Aorta (tissue), 5 donors: ENCODE data around the gene ARAP1. TPM values are rescaled to one million over a fixed set of nuclear protein-coding genes. Genes with fewer than 3 reads are reported as not detected.

Experiments used
- ATAC-seq: fragments of 200-7000 bp; cut with Tn5 transposase; one replicate; pipeline ENCODE4 v1.9.1; 2022; ENCODE audit warnings: moderate library complexity; ENCODE audit not compliant: low FRiP score
- DNase-seq, 2 donors: peaks; one replicate each; pipeline ENCODE4 v3.0.0-alpha.2; 2020
- H3K27ac ChIP-seq, 2 donors: one replicate each; pipeline ENCODE4 v1.5.1; 2013; ENCODE audit warnings: low read length in 2 of 2, mild to moderate bottlenecking in 2 of 2, moderate library complexity in 2 of 2, control low read depth in 1 of 2, inconsistent platforms in 1 of 2, low read depth in 1 of 2
- H3K27me3 ChIP-seq, 2 donors: one replicate each; pipeline ENCODE4 v1.6.1; 2013; ENCODE audit warnings: control low read depth in 1 of 2, low read length in 1 of 2, mild to moderate bottlenecking in 1 of 2, moderate library complexity in 1 of 2; ENCODE audit not compliant: insufficient read depth in 2 of 2, control insufficient read depth in 1 of 2
- H3K36me3 ChIP-seq, 2 donors: one replicate each; pipeline ENCODE4 v1.6.1; 2013; ENCODE audit warnings: control low read depth in 1 of 2, low read length in 1 of 2, mild to moderate bottlenecking in 1 of 2; ENCODE audit not compliant: insufficient read depth in 2 of 2, control insufficient read depth in 1 of 2
- H3K4me1 ChIP-seq, 2 donors: one replicate each; pipeline ENCODE4 v1.6.1; 2013; ENCODE audit warnings: low read length in 2 of 2, control low read depth in 1 of 2, mild to moderate bottlenecking in 1 of 2, moderate library complexity in 1 of 2; ENCODE audit not compliant: insufficient read depth in 2 of 2, control insufficient read depth in 1 of 2
- H3K4me3 ChIP-seq, 2 donors: one replicate each; pipeline ENCODE4 v1.5.1; 2013; ENCODE audit warnings: low read length in 2 of 2, control low read depth in 1 of 2, mild to moderate bottlenecking in 1 of 2
- H3K9me3 ChIP-seq: one replicate; pipeline ENCODE4 v1.6.1; 2013; ENCODE audit warnings: mild to moderate bottlenecking, low read length; ENCODE audit not compliant: control insufficient read depth
- WGBS, 2 donors: extraction: QIAGEN DNeasy Blood & Tissue Kit; methylation state at CpG; one replicate each; pipeline ENCODE4 v1.1.7; 2013; 5-methylcytosine and 5-hydroxymethylcytosine counted together
- intact Hi-C, 2 donors: fragments of 100-400 bp; cut with DNase I; formaldehyde crosslinking; loops; one replicate each; pipeline versions ENCODE4 v1.14.2 to v1.15.0; 2022
- polyA plus RNA-seq, 2 donors: library from polyadenylated mRNA; stranded (reverse); fragments of 200-250 nt; gene quantifications; one replicate each; pipeline ENCODE4 v1.2.3, GENCODE V29; 2013
- total RNA-seq, 2 donors: library from RNA; stranded (reverse); fragmentation: NEBNext Ultra II Directional; extraction: Animal tissue kit (Norgen Biotek cat#: 25700); gene quantifications; one replicate each; pipeline ENCODE4 v1.2.1, GENCODE V29; 2021
- donor health status: healthy with polysubstance abuse.
- donor health status: Bipolar disorder and iron deficiency.
- donor health status: DM: no; HTN: no; CAD: no.
- donor health status: DM: no; HTN: no; CAD: no.
- donor health status: DM: yes; HTN: yes; CAD: no.

ARAP1 gene
- total and polyA plus RNA-seq, 4 donors: 30.8 to 166 (median 66.4) TPM

GRCh38 chr11:72742513-72743320 lies 9.5 kb downstream of the ARAP1 start:
- no peak for ATAC-seq
- H3K27ac ChIP-seq: no peak overlapping the region

GRCh38 chr11:72741849-72742512 lies 10.2 kb downstream of the ARAP1 start:
- Histone ChIP-seq H3K36me3 (no peaks in the 10 kb centered on the region), H3K27me3 (no peaks in the 10 kb centered on the region), H3K4me3 (no peak overlapping the region), H3K4me1 (peaks cover 0 to 2% of the 10 kb centered on the region in 2 donors), H3K27ac (no peak overlapping the region), H3K9me3 (no peaks in the 10 kb centered on the region)
- DNase-seq (no peak), ATAC-seq (no peak)
- 74 to 76% methylated on average over 7 of the region's 7 CpGs for WGBS, 2 donors
- intact Hi-C loops: no loop called here

More at GRCh38 chr11:72742513-72743320, 9.5 kb downstream of the ARAP1 start:
- peaks cover 0 to 2% of the 10 kb centered on the region in 2 donors for H3K4me1 ChIP-seq
- no peaks in the 10 kb centered on the region for H3K9me3 ChIP-seq
- no peaks in the 10 kb centered on the region for H3K27me3 ChIP-seq
- 55 to 59% methylated on average over 7 of the region's 7 CpGs for WGBS, 2 donors
- H3K4me3 ChIP-seq: no peak overlapping the region
- intact Hi-C loops: no loop called here
- DNase-seq: no peak
- no peaks in the 10 kb centered on the region for H3K36me3 ChIP-seq

DNA sequence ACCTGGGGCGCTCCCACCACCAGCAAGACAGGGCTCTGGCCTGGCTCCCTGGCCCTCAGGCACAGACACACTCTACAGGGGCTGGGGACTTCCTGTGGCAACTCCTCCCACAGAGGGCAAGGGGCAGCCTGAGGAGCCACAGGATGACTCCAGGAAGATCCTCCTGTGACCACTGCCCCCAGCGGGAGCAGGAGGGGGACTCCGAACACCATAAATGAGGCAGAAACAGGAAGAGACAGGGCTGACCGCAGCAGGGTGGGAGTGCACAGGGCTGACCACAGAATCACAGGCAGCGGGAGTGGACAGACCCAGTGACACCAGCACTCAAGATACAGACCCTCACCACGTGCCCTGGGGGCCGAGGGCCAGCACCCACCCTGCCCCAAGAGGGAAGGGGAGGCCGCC lies 10.8 kb downstream of the ARAP1 start:
- DNase-seq (peak in 1 of 2 donors; percentile 85), ATAC-seq (no peak)
- no peak overlapping the region for H3K4me3 ChIP-seq
- H3K9me3 ChIP-seq: no peaks in the 10 kb centered on the region
- no peaks in the 10 kb centered on the region for H3K36me3 ChIP-seq
- no peak overlapping the region for H3K27ac ChIP-seq
- intact Hi-C loops: no loop called here
- H3K27me3 ChIP-seq: no peaks in the 10 kb centered on the region
- H3K4me1 ChIP-seq: peaks cover 0 to 2% of the 10 kb centered on the region in 2 donors
- 84 to 92% methylated on average over 6 to 8 of the region's 8 CpGs for WGBS, 2 donors

DNA sequence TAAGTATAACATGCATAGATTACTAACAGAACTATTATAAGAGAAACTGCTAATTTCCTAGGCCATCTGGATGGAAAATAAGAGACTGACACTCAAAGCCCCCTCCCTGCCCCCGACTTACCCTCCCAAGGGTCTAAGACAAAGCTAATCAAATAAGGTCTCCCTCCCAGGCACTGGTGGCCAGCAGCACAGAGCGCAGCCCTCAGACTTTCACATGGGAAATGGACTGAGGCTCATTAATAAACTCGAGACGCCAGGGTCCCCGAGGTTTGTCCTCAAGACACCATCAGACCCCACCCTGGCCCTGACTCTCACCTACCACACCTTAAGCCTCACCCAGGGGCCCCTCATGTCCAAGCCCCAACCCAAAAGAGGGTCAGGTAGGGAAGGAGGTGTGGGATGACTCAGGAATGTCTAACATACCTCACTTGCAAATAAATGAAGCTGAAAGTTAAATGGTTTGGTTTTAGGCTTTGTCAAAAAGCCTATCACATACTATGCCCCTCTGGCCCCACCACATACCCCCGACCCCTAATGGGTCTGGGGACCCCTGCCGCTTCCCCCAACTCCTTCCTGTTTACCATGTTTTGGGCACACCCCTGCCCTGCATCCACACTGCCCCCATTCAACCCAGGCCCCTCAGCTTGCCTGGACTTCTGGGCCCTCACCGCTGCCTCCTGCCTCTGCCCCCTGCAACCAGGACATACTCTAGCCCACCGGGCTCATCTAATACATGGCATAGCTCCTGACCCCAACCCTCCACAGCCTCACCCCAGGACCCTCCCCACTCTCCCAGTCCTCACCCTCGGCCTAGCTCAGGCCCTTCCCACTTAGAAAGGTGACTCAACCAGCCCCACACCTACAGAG lies 11.4 kb downstream of the ARAP1 start:
- ATAC-seq (no peak), DNase-seq (no peak)
- intact Hi-C loops: no loop called here
- Histone ChIP-seq H3K36me3 (no peaks in the 10 kb centered on the region), H3K4me1 (peaks cover 0 to 2% of the 10 kb centered on the region in 2 donors), H3K9me3 (no peaks in the 10 kb centered on the region), H3K27ac (no peak overlapping the region), H3K27me3 (no peaks in the 10 kb centered on the region), H3K4me3 (no peak overlapping the region)
- WGBS, 2 donors: 77 to 79% methylated on average over 10 of the region's 10 CpGs

- intact Hi-C loops: no loop called here
- no peak for ATAC-seq
- Histone ChIP-seq H3K4me1 (peaks cover 0 to 2% of the 10 kb centered on the region in 2 donors), H3K27me3 (no peaks in the 10 kb centered on the region), H3K27ac (no peak overlapping the region), H3K4me3 (no peak overlapping the region), H3K9me3 (no peaks in the 10 kb centered on the region), H3K36me3 (no peaks in the 10 kb centered on the region)
- DNase-seq: no peak
- WGBS, 2 donors: 93 to 94% methylated on average over 2 of the region's 2 CpGs
These were observed 12.2 kb downstream of the ARAP1 start for GRCh38 chr11:72740060-72740424.

DNA sequence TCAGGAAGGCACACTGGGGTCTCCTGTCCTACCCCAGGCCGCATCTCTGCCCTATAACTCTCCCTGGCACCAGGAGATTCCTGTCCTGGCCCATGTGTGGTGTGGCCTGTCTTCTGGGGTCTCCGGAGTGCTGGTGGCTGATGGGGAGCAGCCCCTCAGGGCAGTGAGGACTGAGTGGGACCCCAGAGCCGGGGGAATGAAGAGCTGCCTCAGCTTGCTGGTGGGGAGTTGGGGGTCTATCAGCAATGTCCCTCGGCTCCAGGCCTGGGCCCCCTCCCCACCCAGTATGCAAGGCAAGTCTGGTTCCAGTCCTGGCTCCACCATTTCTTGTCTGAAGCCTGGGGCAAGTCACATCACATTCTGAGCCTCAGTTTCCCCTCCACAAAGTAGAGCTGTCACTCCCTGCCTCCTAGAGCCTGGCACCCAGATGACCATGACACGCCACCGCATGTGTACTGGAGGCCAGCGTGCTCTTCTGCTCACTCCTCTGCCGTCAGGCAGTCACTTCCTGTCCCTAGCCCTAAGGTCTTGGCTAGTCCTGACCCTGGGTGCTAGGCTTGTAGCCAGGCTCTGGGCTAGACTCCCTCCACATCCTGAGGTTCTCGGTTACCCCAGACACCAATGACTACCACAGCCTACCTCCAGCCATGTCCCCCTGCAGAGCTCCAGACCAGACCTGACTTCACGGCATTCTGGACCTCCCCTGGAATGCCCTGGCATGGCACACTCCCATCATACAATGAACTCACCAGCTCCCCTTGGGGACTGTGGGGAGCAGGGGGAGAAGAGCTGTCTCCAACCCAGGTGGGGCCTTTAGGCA lies 12.8 kb downstream of the ARAP1 start:
- no peak for ATAC-seq
- intact Hi-C loops: no loop called here
- no peak for DNase-seq

GRCh38 chr11:72738199-72739141 lies 13.7 kb downstream of the ARAP1 start:
- Histone ChIP-seq H3K27me3 (no peaks in the 10 kb centered on the region), H3K9me3 (no peaks in the 10 kb centered on the region), H3K4me3 (no peak overlapping the region), H3K27ac (no peak overlapping the region), H3K4me1 (peaks cover 0 to 2% of the 10 kb centered on the region in 2 donors), H3K36me3 (no peaks in the 10 kb centered on the region)
- intact Hi-C loops: no loop called here
- WGBS, 2 donors: 94 to 96% methylated on average over 11 of the region's 11 CpGs
- ATAC-seq (peak; percentile 49), DNase-seq (peak in 1 of 2 donors; percentile 78)

More for the DNA sequence above, 12.8 kb downstream of the ARAP1 start:
- Histone ChIP-seq H3K9me3 (no peaks in the 10 kb centered on the region), H3K4me1 (peaks cover 0 to 2% of the 10 kb centered on the region in 2 donors), H3K4me3 (no peak overlapping the region), H3K27ac (no peak overlapping the region), H3K36me3 (no peaks in the 10 kb centered on the region), H3K27me3 (no peaks in the 10 kb centered on the region)
- WGBS, 2 donors: 90% methylated on average over 10 of the region's 10 CpGs
